Kidney (tissue), 14 donors: ENCODE measurements around the gene EPHA6. TPM values are rescaled to one million over a fixed set of nuclear protein-coding genes. Genes with fewer than 3 reads are reported as not detected.
A peak's percentile ranks its signal among the peaks of the same experiment; 100 is the strongest.

Experiments
- DNase-seq, 5 donors: peaks; one replicate each; pipeline ENCODE4 v3.0.0-alpha.2; 2013 to 2020
- FAIRE-seq: peaks from 2 replicates; lab custom pipeline; 2012; peaks lifted over from hg19 to GRCh38; lab: Jason Lieb, UNC
- H3K27ac ChIP-seq, 2 donors: one replicate each; pipeline ENCODE4 v1.7.0; 2013; ENCODE audit warnings: low read depth in 2 of 2, low read length in 2 of 2, inconsistent platforms in 1 of 2
- H3K27me3 ChIP-seq: one replicate; pipeline ENCODE4 v1.7.1; 2013; ENCODE audit warnings: low read length, inconsistent platforms; ENCODE audit not compliant: control insufficient read depth, insufficient read depth
- H3K36me3 ChIP-seq, 3 donors: one replicate each; pipeline versions ENCODE4 v1.7.0 to v1.7.1; 2013; ENCODE audit warnings: low read length in 3 of 3, control low read depth in 1 of 3, inconsistent platforms in 1 of 3; ENCODE audit not compliant: insufficient read depth in 3 of 3, control insufficient read depth in 2 of 3
- H3K4me1 ChIP-seq, 3 donors: one replicate each; pipeline versions ENCODE4 v1.7.0 to v1.7.1; 2013; ENCODE audit warnings: low read length in 3 of 3, inconsistent platforms in 1 of 3, low read depth in 1 of 3; ENCODE audit not compliant: control insufficient read depth in 2 of 3, insufficient read depth in 2 of 3
- H3K4me3 ChIP-seq, 3 donors: one replicate each; pipeline versions ENCODE4 v1.7.0 to v1.8.1; 2013; ENCODE audit warnings: low read length in 3 of 3, control low read depth in 1 of 3, inconsistent platforms in 1 of 3
- H3K9ac ChIP-seq, 3 donors: one replicate each; pipeline versions ENCODE4 v1.7.0 to v1.7.1; 2013; ENCODE audit warnings: low read length in 3 of 3, control low read depth in 1 of 3, inconsistent platforms in 1 of 3
- H3K9me3 ChIP-seq, 3 donors: one replicate each; pipeline versions ENCODE4 v1.7.0 to v1.7.1; 2013; ENCODE audit warnings: low read length in 3 of 3, control low read depth in 1 of 3, inconsistent platforms in 1 of 3; ENCODE audit not compliant: control insufficient read depth in 2 of 3, insufficient read depth in 1 of 3
- intact Hi-C: fragments of 100-400 bp; cut with DNase I; formaldehyde crosslinking; loops from one replicate; pipeline ENCODE4 v1.11.1; 2022
- polyA plus RNA-seq: library from polyadenylated mRNA; stranded (reverse); fragments of 350-450 nt; fragmentation: Illumina TruSeq; extraction: RNeasy Lipid Tissue Mini Kit (QIAGEN cat#74804); gene quantifications from one replicate; pipeline ENCODE4 v1.2.3, GENCODE V29; 2014; ENCODE audit warnings: low read depth, low replicate concordance; ENCODE audit not compliant: insufficient read depth
- total RNA-seq: library from RNA; stranded (reverse); fragmentation: NEBNext Ultra II Directional; extraction: Animal tissue kit (Norgen Biotek cat#: 25700); gene quantifications from one replicate; pipeline ENCODE4 v1.2.1, GENCODE V29; 2021
- TF ChIP-seq, protein P1 (sequence below): IDR thresholded peaks from 3 replicates; pipeline ENCODE4 v1.5.1; 2012; ENCODE audit warnings: mild to moderate bottlenecking, moderate library complexity, borderline replicate concordance; ENCODE audit not compliant: insufficient read depth; ENCODE audit errors: extremely low read depth
- donor health status: control.
- donor health status: control.
- donor health status: control.
- donor health status: control.
- donor health status: control.
- donor health status: DM: yes; HTN: yes; CAD: no.
- donor health status: Normal renal cell carcinoma (clear cell type).

The EPHA6 gene
- total and polyA plus RNA-seq, 2 donors from 2014 or later, result 0.66 TPM; not detected in 1

DNA sequence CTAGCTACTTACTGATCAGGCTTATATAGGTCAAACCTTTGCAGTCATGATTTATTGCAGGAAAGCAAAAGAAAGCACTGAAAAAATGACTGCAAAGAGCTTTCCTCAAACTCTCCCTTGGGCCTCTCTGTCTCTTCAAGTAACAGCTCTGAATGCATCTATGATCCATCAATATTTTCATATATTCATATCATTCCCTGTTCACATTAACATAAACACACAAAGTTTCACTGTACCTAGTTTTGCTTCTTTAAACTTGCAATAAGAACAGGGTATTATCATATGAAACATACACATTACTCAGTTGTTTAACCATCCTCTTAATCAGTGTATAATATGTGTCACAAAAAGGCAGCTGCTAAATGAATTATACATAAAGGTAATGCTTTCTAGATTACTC lies 842.2 kb downstream of the EPHA6 start:
- Histone ChIP-seq H3K9me3 (no peaks in the 10 kb centered on the region), H3K27ac (no peak overlapping the region), H3K4me3 (no peak overlapping the region), H3K4me1 (no peaks in the 10 kb centered on the region), H3K27me3 (no peaks in the 10 kb centered on the region), H3K36me3 (no peaks in the 10 kb centered on the region), H3K9ac (no peak overlapping the region)
- TF ChIP-seq, protein P1, sequence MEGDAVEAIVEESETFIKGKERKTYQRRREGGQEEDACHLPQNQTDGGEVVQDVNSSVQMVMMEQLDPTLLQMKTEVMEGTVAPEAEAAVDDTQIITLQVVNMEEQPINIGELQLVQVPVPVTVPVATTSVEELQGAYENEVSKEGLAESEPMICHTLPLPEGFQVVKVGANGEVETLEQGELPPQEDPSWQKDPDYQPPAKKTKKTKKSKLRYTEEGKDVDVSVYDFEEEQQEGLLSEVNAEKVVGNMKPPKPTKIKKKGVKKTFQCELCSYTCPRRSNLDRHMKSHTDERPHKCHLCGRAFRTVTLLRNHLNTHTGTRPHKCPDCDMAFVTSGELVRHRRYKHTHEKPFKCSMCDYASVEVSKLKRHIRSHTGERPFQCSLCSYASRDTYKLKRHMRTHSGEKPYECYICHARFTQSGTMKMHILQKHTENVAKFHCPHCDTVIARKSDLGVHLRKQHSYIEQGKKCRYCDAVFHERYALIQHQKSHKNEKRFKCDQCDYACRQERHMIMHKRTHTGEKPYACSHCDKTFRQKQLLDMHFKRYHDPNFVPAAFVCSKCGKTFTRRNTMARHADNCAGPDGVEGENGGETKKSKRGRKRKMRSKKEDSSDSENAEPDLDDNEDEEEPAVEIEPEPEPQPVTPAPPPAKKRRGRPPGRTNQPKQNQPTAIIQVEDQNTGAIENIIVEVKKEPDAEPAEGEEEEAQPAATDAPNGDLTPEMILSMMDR, result no peak
- FAIRE-seq, result no peak
- intact Hi-C loops, result no loop called here
- DNase-seq, result no peak

DNA sequence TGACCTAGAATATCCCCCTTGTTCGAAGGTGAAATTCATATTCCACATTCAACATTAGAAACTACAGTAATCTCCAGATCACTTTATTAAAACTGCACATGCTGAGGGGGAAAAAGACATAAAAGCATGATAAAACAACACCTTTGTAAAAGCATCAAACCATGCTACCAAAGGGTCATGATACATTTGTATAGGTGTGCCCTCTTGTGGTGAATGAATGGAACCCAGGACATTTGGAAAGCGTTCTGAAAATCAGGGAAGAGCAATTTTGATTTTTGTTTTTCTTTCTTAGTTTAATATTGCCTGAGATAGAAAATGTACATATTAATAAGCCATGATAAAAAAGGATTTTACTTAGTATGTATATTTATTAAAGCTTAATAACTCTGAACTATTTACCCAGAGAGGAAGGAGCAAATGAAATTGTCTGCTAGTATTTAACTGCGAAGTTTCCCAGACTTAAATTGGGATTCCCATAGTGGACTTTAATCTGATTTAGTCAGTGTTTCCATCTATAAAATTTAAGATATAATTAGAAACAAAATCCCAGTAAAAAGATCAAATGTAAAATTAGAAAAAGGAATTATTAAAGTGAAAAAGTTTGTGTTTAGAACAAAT lies 844.4 kb downstream of the EPHA6 start:
- FAIRE-seq (peak; percentile 15), DNase-seq (peak in 2 of 5 donors; percentile 52 to 58)
- Histone ChIP-seq H3K4me3 (no peak overlapping the region), H3K27ac (no peak overlapping the region), H3K9me3 (no peaks in the 10 kb centered on the region), H3K27me3 (no peaks in the 10 kb centered on the region), H3K4me1 (no peaks in the 10 kb centered on the region), H3K36me3 (no peaks in the 10 kb centered on the region), H3K9ac (no peak overlapping the region)
- TF ChIP-seq, protein P1, result peak; percentile 44
- intact Hi-C loops, result no loop called here

DNA sequence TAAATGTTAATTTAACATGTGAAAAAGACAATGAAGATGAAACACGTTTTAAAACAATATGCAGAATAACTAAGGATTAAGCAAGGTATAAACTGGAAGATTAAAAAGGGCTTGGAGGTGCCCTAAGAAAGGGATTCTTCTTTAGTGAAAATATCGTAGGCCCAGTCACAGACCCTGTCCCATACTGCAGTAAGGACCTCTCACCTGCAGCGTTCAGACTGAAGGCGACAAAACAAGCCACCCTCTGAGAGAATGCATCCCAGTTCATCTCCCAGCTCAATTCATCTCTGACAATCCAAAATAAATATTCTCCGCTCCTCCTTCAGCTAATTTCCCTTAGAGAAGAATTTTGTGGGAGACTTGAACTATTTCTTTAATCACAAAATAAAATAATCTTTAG lies 847.9 kb downstream of the EPHA6 start:
- H3K4me1 ChIP-seq, result no peaks in the 10 kb centered on the region
- no peaks in the 10 kb centered on the region for H3K9me3 ChIP-seq
- TF ChIP-seq, protein P1, result no peak
- intact Hi-C loops, result no loop called here
- DNase-seq (no peak), FAIRE-seq (no peak)
- no peak overlapping the region for H3K27ac ChIP-seq
- no peaks in the 10 kb centered on the region for H3K36me3 ChIP-seq
- H3K4me3 ChIP-seq, result no peak overlapping the region
- no peaks in the 10 kb centered on the region for H3K27me3 ChIP-seq
- no peak overlapping the region for H3K9ac ChIP-seq

DNA sequence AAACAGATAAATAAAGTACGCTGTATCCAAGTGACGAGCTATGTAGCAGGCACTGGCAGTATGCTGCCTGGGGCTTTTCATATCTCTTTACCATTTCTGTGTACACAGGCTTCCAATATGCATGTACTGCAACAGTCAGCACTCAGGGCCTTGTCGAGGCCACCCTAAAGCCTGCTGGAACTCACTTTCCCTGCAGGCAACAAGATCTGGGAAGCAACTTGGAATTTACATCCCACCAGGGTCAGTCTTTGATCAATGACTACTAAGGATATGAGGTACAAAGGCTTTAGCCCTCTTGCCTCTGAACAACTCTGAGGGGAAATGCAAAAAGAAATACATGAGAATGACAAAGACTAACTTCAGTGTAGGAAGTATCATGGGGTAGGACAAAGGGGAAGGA lies 848.4 kb downstream of the EPHA6 start:
- TF ChIP-seq, protein P1, result no peak
- Histone ChIP-seq H3K36me3 (no peaks in the 10 kb centered on the region), H3K4me1 (no peaks in the 10 kb centered on the region), H3K9ac (no peak overlapping the region), H3K4me3 (no peak overlapping the region), H3K9me3 (no peaks in the 10 kb centered on the region), H3K27ac (no peak overlapping the region), H3K27me3 (no peaks in the 10 kb centered on the region)
- DNase-seq (no peak), FAIRE-seq (no peak)
- intact Hi-C loops, result no loop called here
